ENCODE measurements around the gene RBMS3. TPM values are rescaled to one million over a fixed set of nuclear protein-coding genes. Genes with fewer than 3 reads are reported as not detected.

RBMS3 gene
- total RNA-seq, 1 experiment from 2014 or later = 5.9 TPM

- CTCF ChIA-PET = no interaction called here
- H3K27me3 ChIP-seq (replicated peaks; ENCODE audit: insufficient read depth, low read depth, low read length, poor library complexity) = no peaks in the 10 kb centered on the region
- H3K4me3 ChIP-seq (ENCODE audit: low read depth, low read length, poor library complexity, severe bottlenecking) = no peak overlapping the region
- peaks cover 3% of the 10 kb centered on the region for H3K4me1 ChIP-seq (ENCODE audit: insufficient read depth, low read length, poor library complexity, severe bottlenecking)
- no TSS peak for BruUV-seq (replicated peaks)
- intact Hi-C loops (cut with micrococcal nuclease; ENCODE audit: unreplicated experiment) = no loop called here
- TF ChIP-seq CTCF (conservative IDR thresholded peaks at IDR 0.05; ENCODE audit: low read depth, low read length) (no peak), EZH2 (IDR thresholded peaks at IDR 0.05; ENCODE audit: borderline replicate concordance, low read depth, low read length, poor library complexity, severe bottlenecking) (no peak)
- H3K36me3 ChIP-seq (ENCODE audit: insufficient read depth, low read length, poor library complexity, severe bottlenecking) = no peaks in the 10 kb centered on the region
- POLR2A ChIA-PET (ENCODE audit: low non-redundant PET) = no interaction called here
- H3K9me3 ChIP-seq (ENCODE audit: low read depth, low read length, poor library complexity, severe bottlenecking) = no peaks in the 10 kb centered on the region
- H3K27ac ChIP-seq (ENCODE audit: low read depth, low read length, poor library complexity, severe bottlenecking) = no peak overlapping the region
- DNase-seq (ENCODE audit: low spot score) = no peak
Observed at GRCh38 chr3:29898171-29898965, 617.5 kb downstream of the RBMS3 start.

- Histone ChIP-seq H3K9me3 (ENCODE audit: low read depth, low read length, poor library complexity, severe bottlenecking) (no peaks in the 10 kb centered on the region), H3K27me3 (replicated peaks; ENCODE audit: insufficient read depth, low read depth, low read length, poor library complexity) (no peaks in the 10 kb centered on the region), H3K4me3 (ENCODE audit: low read depth, low read length, poor library complexity, severe bottlenecking) (no peak overlapping the region), H3K36me3 (ENCODE audit: insufficient read depth, low read length, poor library complexity, severe bottlenecking) (no peaks in the 10 kb centered on the region), H3K27ac (ENCODE audit: low read depth, low read length, poor library complexity, severe bottlenecking) (no peak overlapping the region), H3K4me1 (ENCODE audit: insufficient read depth, low read length, poor library complexity, severe bottlenecking) (peaks cover 3% of the 10 kb centered on the region)
- ChIA-PET CTCF (no interaction called here), POLR2A (ENCODE audit: low non-redundant PET) (no interaction called here)
- no peak for DNase-seq (ENCODE audit: low spot score)
- intact Hi-C loops (cut with micrococcal nuclease; ENCODE audit: unreplicated experiment) = no loop called here
- TF ChIP-seq EZH2 (IDR thresholded peaks at IDR 0.05; ENCODE audit: borderline replicate concordance, low read depth, low read length, poor library complexity, severe bottlenecking) (no peak), CTCF (conservative IDR thresholded peaks at IDR 0.05; ENCODE audit: low read depth, low read length) (no peak)
- no TSS peak for BruUV-seq (replicated peaks)
Observed at GRCh38 chr3:29899021-29899420, 618.1 kb downstream of the RBMS3 start.

GRCh38 chr3:29901097-29901496 is 620.2 kb downstream of the RBMS3 start:
- peaks cover 3% of the 10 kb centered on the region for H3K4me1 ChIP-seq (ENCODE audit: insufficient read depth, low read length, poor library complexity, severe bottlenecking)
- ChIA-PET POLR2A (ENCODE audit: low non-redundant PET) (no interaction called here), CTCF (no interaction called here)
- H3K27me3 ChIP-seq (replicated peaks; ENCODE audit: insufficient read depth, low read depth, low read length, poor library complexity) = no peaks in the 10 kb centered on the region
- no peak for TF ChIP-seq CTCF (conservative IDR thresholded peaks at IDR 0.05; ENCODE audit: low read depth, low read length)
- H3K9me3 ChIP-seq (ENCODE audit: low read depth, low read length, poor library complexity, severe bottlenecking) = no peaks in the 10 kb centered on the region
- no TSS peak for BruUV-seq (replicated peaks)
- no peak overlapping the region for H3K4me3 ChIP-seq (ENCODE audit: low read depth, low read length, poor library complexity, severe bottlenecking)
- no peak overlapping the region for H3K27ac ChIP-seq (ENCODE audit: low read depth, low read length, poor library complexity, severe bottlenecking)
- no peak for DNase-seq (ENCODE audit: low spot score)
- no peaks in the 10 kb centered on the region for H3K36me3 ChIP-seq (ENCODE audit: insufficient read depth, low read length, poor library complexity, severe bottlenecking)
- intact Hi-C loops (cut with micrococcal nuclease; ENCODE audit: unreplicated experiment) = no loop called here

Measured in A673 (cell line).